ENCODE data around the gene TNIP3. TPM values are rescaled to one million over a fixed set of nuclear protein-coding genes. Genes with fewer than 3 reads are reported as not detected.

TNIP3 gene
- total and polyA plus RNA-seq, 4 donors: 0.19 to 0.88 (median 0.48) TPM; not detected in 1

DNA sequence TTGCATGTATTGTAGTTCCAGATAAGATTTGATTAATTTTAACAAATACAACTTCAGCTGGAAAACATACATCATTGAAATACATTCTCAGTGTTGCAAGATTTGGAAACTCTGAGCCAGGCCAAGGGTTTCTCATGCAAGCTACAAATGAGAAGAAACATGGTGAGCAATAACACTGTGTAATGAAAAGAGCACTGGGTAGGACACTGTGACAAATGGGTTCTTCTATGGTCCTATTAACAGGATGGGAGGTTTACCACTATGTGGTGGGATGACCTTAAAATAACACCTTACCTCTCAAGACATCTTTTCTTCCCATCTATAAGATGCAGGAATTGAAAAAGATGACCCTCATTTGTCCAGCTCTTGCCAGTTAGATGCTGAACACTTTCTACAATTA, 72.2 kb downstream of the TNIP3 start:
- H3K4me1 ChIP-seq (ENCODE audit: control insufficient read depth in 1 of 2, insufficient read depth in 2 of 2, low read length in 2 of 2): no peaks in the 10 kb centered on the region
- intact Hi-C loops (cut with DNase I): loop anchor here (10.0 kb wide), 3 partner anchors 367 to 1017 kb away; no protein-coding TSS in a partner anchor
- no peak overlapping the region for H3K27ac ChIP-seq (ENCODE audit: low read depth in 1 of 2, low read length in 2 of 2)
- no peaks in the 10 kb centered on the region for H3K9me3 ChIP-seq (ENCODE audit: control insufficient read depth, low read length)
- ATAC-seq (ENCODE audit: low FRiP score): no peak
- H3K27me3 ChIP-seq (ENCODE audit: control insufficient read depth in 1 of 2, insufficient read depth in 2 of 2, low read length in 1 of 2): peaks cover 0 to 1% of the 10 kb centered on the region in 2 donors
- no peak overlapping the region for H3K4me3 ChIP-seq (ENCODE audit: low read length in 2 of 2)
- DNase-seq: no peak
- H3K36me3 ChIP-seq (ENCODE audit: control insufficient read depth in 1 of 2, insufficient read depth in 2 of 2, low read length in 1 of 2): no peaks in the 10 kb centered on the region

DNA sequence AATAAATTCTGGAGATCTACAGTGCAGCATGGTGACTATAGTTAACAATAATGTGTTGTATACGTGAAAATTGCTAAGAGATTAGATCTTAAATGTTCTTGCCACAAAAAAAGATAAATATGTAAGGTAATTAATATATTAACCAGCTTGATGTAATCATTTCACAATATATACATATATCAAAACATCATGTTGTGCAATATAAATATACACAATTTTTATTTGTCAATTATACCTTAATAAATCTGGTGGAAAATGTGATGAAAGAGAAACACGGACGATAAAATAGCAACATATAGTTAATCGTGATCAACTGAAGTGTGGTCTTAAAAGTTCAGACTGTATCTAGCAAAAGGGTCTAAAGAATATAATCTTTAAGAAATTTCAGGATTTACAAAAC, 75.3 kb downstream of the TNIP3 start:
- 85 to 90% methylated on average over 4 of the region's 4 CpGs for WGBS, 2 donors
- peaks cover 0 to 1% of the 10 kb centered on the region in 2 donors for H3K27me3 ChIP-seq (ENCODE audit: control insufficient read depth in 1 of 2, insufficient read depth in 2 of 2, low read length in 1 of 2)
- ATAC-seq (ENCODE audit: low FRiP score): no peak
- H3K9me3 ChIP-seq (ENCODE audit: control insufficient read depth, low read length): no peaks in the 10 kb centered on the region
- H3K4me1 ChIP-seq (ENCODE audit: control insufficient read depth in 1 of 2, insufficient read depth in 2 of 2, low read length in 2 of 2): no peaks in the 10 kb centered on the region
- H3K27ac ChIP-seq (ENCODE audit: low read depth in 1 of 2, low read length in 2 of 2): no peak overlapping the region
- no peak overlapping the region for H3K4me3 ChIP-seq (ENCODE audit: low read length in 2 of 2)
- intact Hi-C loops (cut with DNase I): no loop called here
- H3K36me3 ChIP-seq (ENCODE audit: control insufficient read depth in 1 of 2, insufficient read depth in 2 of 2, low read length in 1 of 2): no peaks in the 10 kb centered on the region
- DNase-seq: no peak

Other genes starting within 250 kb of the TNIP3 start
- gene PRDM5, start 241.6 kb downstream of the TNIP3 start, total RNA-seq: 10 to 100 TPM; 14.0 to 26.0 TPM
- 1 to 10 TPM; 4.4 to 4.6 TPM for gene PRDM5, start 241.6 kb downstream of the TNIP3 start, polyA plus RNA-seq
- gene NDNF, start 91.8 kb downstream of the TNIP3 start, total RNA-seq: 1 to 10 TPM; 3.5 to 3.7 TPM
- gene NDNF, start 91.8 kb downstream of the TNIP3 start, polyA plus RNA-seq: under 1 TPM in 1 of 2 donors, not detected in 1; 0.08 TPM
- gene QRFPR, start 216.7 kb upstream of the TNIP3 start, total RNA-seq: under 1 TPM in 1 of 2 donors, not detected in 1; 0.71 TPM
- not detected for gene QRFPR, start 216.7 kb upstream of the TNIP3 start, polyA plus RNA-seq